Keratinocyte (primary cell): ENCODE results near the gene LHX6. TPM values are rescaled to one million over a fixed set of nuclear protein-coding genes. Genes with fewer than 3 reads are reported as not detected.

ENCODE experiments used
- DNase-seq: peaks from one replicate; pipeline ENCODE4 v3.0.0-alpha.2; 2011; ENCODE audit warnings: low read depth, missing footprints, low spot score
- FAIRE-seq: peaks from 2 replicates; lab custom pipeline; 2011; peaks lifted over from hg19 to GRCh38; lab: Jason Lieb, UNC
- H2AFZ ChIP-seq: 2 replicates; pipeline ENCODE4 v1.6.0; 2012; ENCODE audit warnings: low read length, control low read depth, inconsistent platforms; ENCODE audit not compliant: control insufficient read depth
- H3K27ac ChIP-seq: 2 replicates; pipeline ENCODE4 v1.5.1; 2011; ENCODE audit warnings: low read length; ENCODE audit not compliant: control insufficient read depth, insufficient read depth
- H3K27me3 ChIP-seq: 3 replicates; pipeline ENCODE4 v1.6.0; 2011; ENCODE audit warnings: low read length; ENCODE audit not compliant: control insufficient read depth, insufficient read depth; ENCODE audit errors: extremely low read depth
- H3K36me3 ChIP-seq, 2 experiments: 2 replicates in 1 of 2; 3 replicates in 1 of 2; pipeline ENCODE4 v1.5.1; 2011; ENCODE audit warnings: low read length in 2 of 2, mild to moderate bottlenecking in 1 of 2; ENCODE audit not compliant: control insufficient read depth in 2 of 2, insufficient read depth in 2 of 2; ENCODE audit errors: extremely low read depth in 1 of 2
- H3K4me1 ChIP-seq: 3 replicates; pipeline ENCODE4 v1.5.1; 2011; ENCODE audit warnings: low read length; ENCODE audit not compliant: control insufficient read depth, insufficient read depth; ENCODE audit errors: extremely low read depth
- H3K4me2 ChIP-seq: 3 replicates; pipeline ENCODE4 v1.6.0; 2011; ENCODE audit warnings: low read depth, low read length; ENCODE audit not compliant: control insufficient read depth, insufficient read depth; ENCODE audit errors: extremely low read depth
- H3K4me3 ChIP-seq, 3 experiments: fragments of 200-600 bp in 1 of 3; sonication (generic) in 1 of 3; 2 replicates in 2 of 3; 3 replicates in 1 of 3; pipeline ENCODE4 v1.5.1; 2011 to 2016; ENCODE audit warnings: low read length in 3 of 3, mild to moderate bottlenecking in 3 of 3, control low read depth in 2 of 3, inconsistent platforms in 1 of 3, low read depth in 1 of 3, mixed read lengths in 1 of 3, mixed run types in 1 of 3, moderate library complexity in 1 of 3; ENCODE audit not compliant: control insufficient read depth in 2 of 3, insufficient read depth in 2 of 3; ENCODE audit errors: extremely low read depth in 1 of 3
- H3K79me2 ChIP-seq: 2 replicates; pipeline ENCODE4 v1.6.0; 2012; ENCODE audit warnings: low read length; ENCODE audit not compliant: control insufficient read depth, insufficient read depth
- H3K9ac ChIP-seq: 3 replicates; pipeline ENCODE4 v1.6.0; 2011; ENCODE audit warnings: low read length; ENCODE audit not compliant: control insufficient read depth, insufficient read depth; ENCODE audit errors: extremely low read depth
- H3K9me1 ChIP-seq: 3 replicates; pipeline ENCODE4 v1.6.0; 2011; ENCODE audit warnings: low read length; ENCODE audit not compliant: control insufficient read depth, insufficient read depth; ENCODE audit errors: extremely low read depth
- H3K9me3 ChIP-seq: 2 replicates; pipeline ENCODE4 v1.5.1; 2012; ENCODE audit warnings: low read depth, low read length; ENCODE audit not compliant: control insufficient read depth
- H4K20me1 ChIP-seq: 3 replicates; pipeline ENCODE4 v1.6.0; 2011; ENCODE audit warnings: low read length; ENCODE audit not compliant: control insufficient read depth, insufficient read depth; ENCODE audit errors: extremely low read depth
- EZH2 ChIP-seq: IDR thresholded peaks from one replicate; pipeline ENCODE4 v1.6.1; 2012; ENCODE audit warnings: inconsistent platforms, mild to moderate bottlenecking, low read length, moderate library complexity
- dilution Hi-C: fragments of 300-500 bp; cut with MboI; formaldehyde crosslinking; loops from one replicate; pipeline ENCODE4 v1.7.0; 2020; ENCODE audit warnings: low sequenced_read_pairs; ENCODE audit not compliant: extremely low pct_ligation_motif_present
- polyA plus RNA-seq, 5 experiments: library from polyadenylated mRNA; depleted of rRNA in 3 of 5; stranded (reverse) in 3 of 5; stranded (forward) in 1 of 5; unstranded in 1 of 5; fragments of >200 nt; gene quantifications; 1 replicate in 1 of 5; 2 replicates in 3 of 5; 3 replicates in 1 of 5; pipeline versions ENCODE4 v1.2.1 to v1.2.3, GENCODE V29; 2011 to 2012; ENCODE audit warnings: missing spikeins in 2 of 5, low read depth in 1 of 5, low replicate concordance in 1 of 5
- TF ChIP-seq, protein P1 (sequence below), 3 experiments: IDR thresholded peaks in 1 of 3; conservative IDR thresholded peaks in 1 of 3; optimal IDR thresholded peaks in 1 of 3; 2 replicates in 2 of 3; 3 replicates in 1 of 3; pipeline versions ENCODE3 to v1.5.1; 2011; ENCODE audit warnings: low read length in 3 of 3, mild to moderate bottlenecking in 3 of 3, moderate library complexity in 2 of 3, control low read depth in 1 of 3, inconsistent platforms in 1 of 3; ENCODE audit not compliant: insufficient read depth in 2 of 3; ENCODE audit errors: extremely low read depth in 1 of 3

Gene LHX6
- polyA plus RNA-seq, 1 donor (not counting 4 experiments of a cell fraction or from before 2014, with no cell fraction given) = 0.13 TPM

DNA sequence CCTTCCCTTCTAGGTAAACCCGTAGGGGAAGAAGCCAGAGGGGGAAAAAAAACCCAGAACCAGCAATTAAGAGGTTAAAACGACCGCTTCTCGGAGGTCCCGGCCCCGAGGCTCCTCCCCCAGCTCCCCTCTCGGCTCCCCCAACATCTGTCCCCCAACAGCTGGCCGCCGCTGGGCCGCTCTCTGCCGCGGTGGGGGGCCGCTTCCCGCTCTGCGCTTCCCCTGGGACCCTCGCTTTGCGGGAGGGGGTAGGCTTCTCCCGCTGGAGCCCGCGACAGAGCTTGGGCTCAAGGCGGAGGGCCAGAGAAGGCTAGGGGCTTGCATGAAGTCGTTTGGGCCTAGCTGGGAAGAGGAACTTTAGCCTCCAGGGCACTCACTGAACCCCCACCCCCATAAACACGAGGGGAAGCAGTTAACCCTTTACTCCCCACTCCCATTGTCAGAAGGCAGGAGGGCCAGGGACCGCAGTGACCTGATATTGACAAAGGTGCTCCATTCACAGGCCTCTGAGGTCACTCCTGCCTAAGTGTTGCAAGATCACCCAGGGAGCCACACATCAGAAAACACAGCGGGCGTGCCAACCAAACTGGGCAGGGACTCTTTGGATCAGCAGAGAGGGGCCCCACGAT is 7.5 kb downstream of the LHX6 start:
- DNase-seq (no peak), FAIRE-seq (no peak)
- Histone ChIP-seq H3K27me3 (peaks cover 100% of the 10 kb centered on the region), H3K9me3 (no peaks in the 10 kb centered on the region), H3K9ac (no peak overlapping the region), H3K4me1 (peaks cover 7% of the 10 kb centered on the region), H3K4me3 (no peak overlapping the region), H3K9me1 (no peaks in the 10 kb centered on the region), H4K20me1 (peaks cover 6% of the 10 kb centered on the region), H3K4me2 (no peak overlapping the region), H2AFZ (no peak overlapping the region), H3K79me2 (no peaks in the 10 kb centered on the region), H3K27ac (no peak overlapping the region), H3K36me3 (no peaks in the 10 kb centered on the region)
- dilution Hi-C loops = no loop called here
- no peak for TF ChIP-seq EZH2
- TF ChIP-seq, protein P1, sequence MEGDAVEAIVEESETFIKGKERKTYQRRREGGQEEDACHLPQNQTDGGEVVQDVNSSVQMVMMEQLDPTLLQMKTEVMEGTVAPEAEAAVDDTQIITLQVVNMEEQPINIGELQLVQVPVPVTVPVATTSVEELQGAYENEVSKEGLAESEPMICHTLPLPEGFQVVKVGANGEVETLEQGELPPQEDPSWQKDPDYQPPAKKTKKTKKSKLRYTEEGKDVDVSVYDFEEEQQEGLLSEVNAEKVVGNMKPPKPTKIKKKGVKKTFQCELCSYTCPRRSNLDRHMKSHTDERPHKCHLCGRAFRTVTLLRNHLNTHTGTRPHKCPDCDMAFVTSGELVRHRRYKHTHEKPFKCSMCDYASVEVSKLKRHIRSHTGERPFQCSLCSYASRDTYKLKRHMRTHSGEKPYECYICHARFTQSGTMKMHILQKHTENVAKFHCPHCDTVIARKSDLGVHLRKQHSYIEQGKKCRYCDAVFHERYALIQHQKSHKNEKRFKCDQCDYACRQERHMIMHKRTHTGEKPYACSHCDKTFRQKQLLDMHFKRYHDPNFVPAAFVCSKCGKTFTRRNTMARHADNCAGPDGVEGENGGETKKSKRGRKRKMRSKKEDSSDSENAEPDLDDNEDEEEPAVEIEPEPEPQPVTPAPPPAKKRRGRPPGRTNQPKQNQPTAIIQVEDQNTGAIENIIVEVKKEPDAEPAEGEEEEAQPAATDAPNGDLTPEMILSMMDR (optimal IDR thresholded peaks at IDR 0.05 in 1 of 3, IDR thresholded peaks at IDR 0.05 in 1 of 3, conservative IDR thresholded peaks at IDR 0.05 in 1 of 3; ENCODE audit: extremely low read depth in 1 of 3, insufficient read depth in 2 of 3, low read length in 3 of 3) = no peak

DNA sequence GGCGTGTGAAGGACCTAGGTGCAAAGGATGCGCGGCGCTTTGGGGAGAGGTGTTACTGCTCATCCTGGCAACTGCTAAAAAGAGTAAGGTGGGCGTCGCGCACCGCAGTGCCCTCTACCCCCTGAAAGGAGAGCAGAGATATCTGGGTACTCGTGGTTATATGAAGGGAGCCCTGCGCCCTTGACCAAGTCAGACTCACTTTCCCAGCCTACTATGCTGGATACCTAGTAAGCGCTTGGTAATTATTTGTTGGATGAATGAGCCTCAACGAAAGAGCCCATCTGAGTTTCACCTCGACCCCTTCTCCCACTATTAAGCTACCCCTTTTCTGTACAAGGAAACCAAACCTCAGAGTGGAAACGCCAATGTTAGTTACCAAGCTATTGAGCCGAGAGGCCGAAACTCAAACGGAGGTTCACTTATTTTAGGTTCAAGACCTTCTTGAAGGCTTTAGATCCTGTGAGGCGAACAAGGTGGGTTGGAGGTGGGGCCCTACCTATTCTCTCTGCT is 8.0 kb downstream of the LHX6 start:
- Histone ChIP-seq H3K4me2 (no peak overlapping the region), H3K79me2 (no peaks in the 10 kb centered on the region), H3K4me1 (peaks cover 7% of the 10 kb centered on the region), H4K20me1 (peaks cover 5% of the 10 kb centered on the region), H3K27me3 (peaks cover 100% of the 10 kb centered on the region), H3K9ac (no peak overlapping the region), H3K4me3 (no peak overlapping the region), H3K9me3 (no peaks in the 10 kb centered on the region), H3K36me3 (no peaks in the 10 kb centered on the region), H3K9me1 (no peaks in the 10 kb centered on the region), H3K27ac (no peak overlapping the region), H2AFZ (no peak overlapping the region)
- dilution Hi-C loops = no loop called here
- no peak for FAIRE-seq
- no peak for DNase-seq
- TF ChIP-seq, protein P1 (optimal IDR thresholded peaks at IDR 0.05 in 1 of 3, IDR thresholded peaks at IDR 0.05 in 1 of 3, conservative IDR thresholded peaks at IDR 0.05 in 1 of 3; ENCODE audit: extremely low read depth in 1 of 3, insufficient read depth in 2 of 3, low read length in 3 of 3) = no peak
- peak; percentile 13 for TF ChIP-seq EZH2
